Neuronal stem cell (in vitro differentiated cells): ENCODE data around the gene NKAPD1.
A peak's percentile ranks its signal among the peaks of the same experiment; 100 is the strongest.

Experiments used
- DNase-seq: peaks from one replicate; pipeline ENCODE4 v3.0.0-alpha.2; 2013; ENCODE audit warnings: low spot score
- H2AFZ ChIP-seq: one replicate; pipeline ENCODE4 v1.6.1; 2013; ENCODE audit warnings: mild to moderate bottlenecking, low read length, inconsistent platforms
- H2AK5ac ChIP-seq: 2 replicates; pipeline ENCODE4 v1.6.1; 2013; ENCODE audit warnings: low read depth, mild to moderate bottlenecking, inconsistent platforms, low read length, moderate library complexity, mixed read lengths
- H2BK120ac ChIP-seq: 2 replicates; pipeline ENCODE4 v1.6.1; 2013; ENCODE audit warnings: low read depth, mild to moderate bottlenecking, inconsistent platforms, low read length, moderate library complexity, mixed read lengths
- H2BK12ac ChIP-seq: one replicate; pipeline ENCODE4 v1.6.1; 2013; ENCODE audit warnings: low read length, inconsistent platforms
- H2BK15ac ChIP-seq: 2 replicates; pipeline ENCODE4 v1.6.1; 2013; ENCODE audit warnings: mild to moderate bottlenecking, low read length, inconsistent platforms, mixed read lengths
- H2BK5ac ChIP-seq: one replicate; pipeline ENCODE4 v1.6.1; 2013; ENCODE audit warnings: inconsistent platforms, mild to moderate bottlenecking, low read length, moderate library complexity
- H3K14ac ChIP-seq: one replicate; pipeline ENCODE4 v1.6.1; 2013; ENCODE audit warnings: low read length, inconsistent platforms
- H3K18ac ChIP-seq: 2 replicates; pipeline ENCODE4 v1.6.1; 2013; ENCODE audit warnings: low read length, inconsistent platforms
- H3K23ac ChIP-seq: 2 replicates; pipeline ENCODE4 v1.6.1; 2013; ENCODE audit warnings: low read depth, mild to moderate bottlenecking, mixed read lengths, low read length, inconsistent platforms; ENCODE audit not compliant: poor library complexity
- H3K27ac ChIP-seq: replicated peaks from 3 replicates; pipeline ENCODE4 v1.5.1; 2013; ENCODE audit warnings: low read length, inconsistent platforms
- H3K27me3 ChIP-seq, 3 experiments: 2 replicates each; pipeline ENCODE4 v1.6.1; 2013; ENCODE audit warnings: low read length in 3 of 3, mild to moderate bottlenecking in 2 of 3, inconsistent platforms in 1 of 3, low read depth in 1 of 3, mixed read lengths in 1 of 3, moderate library complexity in 1 of 3; ENCODE audit not compliant: control insufficient read depth in 3 of 3, insufficient read depth in 3 of 3
- H3K36me3 ChIP-seq, 2 donors: replicated peaks in 1 of 2; 2 replicates each; pipeline ENCODE4 v1.6.1; 2013; ENCODE audit warnings: low read length in 2 of 2; ENCODE audit not compliant: control insufficient read depth in 2 of 2, insufficient read depth in 2 of 2
- H3K4ac ChIP-seq: 2 replicates; pipeline ENCODE4 v1.6.1; 2013; ENCODE audit warnings: inconsistent platforms, mild to moderate bottlenecking, low read length, moderate library complexity
- H3K4me1 ChIP-seq, 2 donors: 1 replicate in 1 of 2; 2 replicates in 1 of 2; pipeline ENCODE4 v1.6.1; 2013; ENCODE audit warnings: low read length in 2 of 2, low read depth in 1 of 2; ENCODE audit not compliant: control insufficient read depth in 2 of 2, insufficient read depth in 1 of 2
- H3K4me2 ChIP-seq: one replicate; pipeline ENCODE4 v1.6.1; 2013; ENCODE audit warnings: mild to moderate bottlenecking, low read length, inconsistent platforms; ENCODE audit not compliant: insufficient read depth, poor library complexity, severe bottlenecking
- H3K4me3 ChIP-seq, 2 donors: 2 replicates each; pipeline ENCODE4 v1.5.1; 2013; ENCODE audit warnings: low read length in 2 of 2, mild to moderate bottlenecking in 2 of 2, inconsistent platforms in 1 of 2, moderate library complexity in 1 of 2
- H3K79me1 ChIP-seq: one replicate; pipeline ENCODE4 v1.6.1; 2013; ENCODE audit warnings: low read depth, mild to moderate bottlenecking, inconsistent platforms, low read length, moderate library complexity
- H3K9ac ChIP-seq: one replicate; pipeline ENCODE4 v1.6.1; 2013; ENCODE audit warnings: mild to moderate bottlenecking, low read depth, low read length, inconsistent platforms; ENCODE audit not compliant: poor library complexity
- H3K9me3 ChIP-seq, 2 donors: replicated peaks in 1 of 2; 2 replicates each; pipeline versions ENCODE3 to v1.6.1; 2013; ENCODE audit warnings: low read length in 2 of 2, mild to moderate bottlenecking in 2 of 2, inconsistent platforms in 1 of 2, low read depth in 1 of 2, mixed read lengths in 1 of 2, moderate library complexity in 1 of 2; ENCODE audit not compliant: control insufficient read depth in 2 of 2, insufficient read depth in 1 of 2
- H4K8ac ChIP-seq: one replicate; pipeline ENCODE4 v1.6.1; 2013; ENCODE audit warnings: low read depth, mild to moderate bottlenecking, inconsistent platforms, low read length, moderate library complexity
- H4K91ac ChIP-seq: one replicate; pipeline ENCODE4 v1.6.1; 2013; ENCODE audit warnings: low read length, low read depth, mild to moderate bottlenecking, inconsistent platforms; ENCODE audit not compliant: poor library complexity
- WGBS, 2 donors: extraction: QIAGEN DNeasy Blood & Tissue Kit; methylation state at CpG; one replicate each; pipeline ENCODE4 v1.1.7; 2013; ENCODE audit warnings: missing lambda C conversion rate in 2 of 2, mixed read lengths in 1 of 2; ENCODE audit not compliant: insufficient read length in 2 of 2, insufficient replicate concordance in 1 of 2; ENCODE audit errors: extremely low coverage in 2 of 2; 5-methylcytosine and 5-hydroxymethylcytosine counted together

The NKAPD1 gene

GRCh38 chr11:112128483-112129121, 54.5 kb downstream of the NKAPD1 start:
- H2BK15ac ChIP-seq: no peak overlapping the region
- H2BK12ac ChIP-seq: no peak overlapping the region
- no peaks in the 10 kb centered on the region for H3K27me3 ChIP-seq
- no peak overlapping the region for H3K23ac ChIP-seq
- no peaks in the 10 kb centered on the region for H3K4me1 ChIP-seq
- H3K27ac ChIP-seq: no peak overlapping the region
- no peak overlapping the region for H3K18ac ChIP-seq
- H2BK120ac ChIP-seq: no peak overlapping the region
- no peaks in the 10 kb centered on the region for H3K36me3 ChIP-seq
- H3K4ac ChIP-seq: no peak overlapping the region
- WGBS, 2 donors: no CpG with 5 or more reads among the region's 3 CpGs
- H3K4me2 ChIP-seq: no peak overlapping the region
- no peak overlapping the region for H3K4me3 ChIP-seq
- no peak overlapping the region for H3K14ac ChIP-seq
- no peak overlapping the region for H2BK5ac ChIP-seq
- DNase-seq: no peak
- H3K9ac ChIP-seq: no peak overlapping the region
- H3K9me3 ChIP-seq: no peaks in the 10 kb centered on the region
- no peak overlapping the region for H2AK5ac ChIP-seq
- no peak overlapping the region for H4K91ac ChIP-seq
- no peak overlapping the region for H2AFZ ChIP-seq
- no peaks in the 10 kb centered on the region for H3K79me1 ChIP-seq
- H4K8ac ChIP-seq: no peak overlapping the region

GRCh38 chr11:112129656-112130055, 55.6 kb downstream of the NKAPD1 start:
- Histone ChIP-seq H3K9ac (no peak overlapping the region), H2BK15ac (no peak overlapping the region), H4K91ac (no peak overlapping the region), H3K18ac (no peak overlapping the region), H3K23ac (no peak overlapping the region), H2BK5ac (no peak overlapping the region), H3K4me3 (no peak overlapping the region), H3K27ac (no peak overlapping the region), H3K4me2 (no peak overlapping the region), H3K79me1 (no peaks in the 10 kb centered on the region), H3K14ac (no peak overlapping the region), H3K4ac (no peak overlapping the region), H3K27me3 (no peaks in the 10 kb centered on the region), H2BK120ac (no peak overlapping the region), H2AFZ (no peak overlapping the region), H4K8ac (no peak overlapping the region), H3K9me3 (no peaks in the 10 kb centered on the region), H2AK5ac (no peak overlapping the region), H3K4me1 (no peaks in the 10 kb centered on the region), H2BK12ac (no peak overlapping the region), H3K36me3 (no peaks in the 10 kb centered on the region)
- WGBS, 2 donors: no CpG with 5 or more reads among the region's 5 CpGs
- no peak for DNase-seq

- H4K8ac ChIP-seq: no peak overlapping the region
- H3K9ac ChIP-seq: no peak overlapping the region
- H3K79me1 ChIP-seq: no peaks in the 10 kb centered on the region
- H3K4ac ChIP-seq: no peak overlapping the region
- no peak for DNase-seq
- H3K27me3 ChIP-seq: no peaks in the 10 kb centered on the region
- no peak overlapping the region for H3K23ac ChIP-seq
- H2BK5ac ChIP-seq: no peak overlapping the region
- no peak overlapping the region for H3K4me2 ChIP-seq
- H3K9me3 ChIP-seq: no peaks in the 10 kb centered on the region
- no peak overlapping the region for H3K27ac ChIP-seq
- H3K36me3 ChIP-seq: no peaks in the 10 kb centered on the region
- no CpG with 5 or more reads among the region's 2 CpGs for WGBS, 2 donors
- no peak overlapping the region for H2AFZ ChIP-seq
- no peak overlapping the region for H2BK15ac ChIP-seq
- H3K4me3 ChIP-seq: peak overlapping the region in 1 of 2 donors; percentile 58
- no peak overlapping the region for H3K14ac ChIP-seq
- H2AK5ac ChIP-seq: no peak overlapping the region
- H3K4me1 ChIP-seq: no peaks in the 10 kb centered on the region
- H4K91ac ChIP-seq: no peak overlapping the region
- H2BK120ac ChIP-seq: no peak overlapping the region
- H3K18ac ChIP-seq: no peak overlapping the region
- H2BK12ac ChIP-seq: no peak overlapping the region
Observed at GRCh38 chr11:112132737-112133136, 58.6 kb downstream of the NKAPD1 start.

- H3K9me3 ChIP-seq: no peaks in the 10 kb centered on the region
- H2BK5ac ChIP-seq: no peak overlapping the region
- no peaks in the 10 kb centered on the region for H3K27me3 ChIP-seq
- H3K4me3 ChIP-seq: no peak overlapping the region
- H3K4ac ChIP-seq: no peak overlapping the region
- H3K36me3 ChIP-seq: no peaks in the 10 kb centered on the region
- no peak overlapping the region for H3K18ac ChIP-seq
- H4K8ac ChIP-seq: no peak overlapping the region
- no peaks in the 10 kb centered on the region for H3K4me1 ChIP-seq
- no peak overlapping the region for H2AK5ac ChIP-seq
- DNase-seq: no peak
- no peak overlapping the region for H2AFZ ChIP-seq
- H2BK12ac ChIP-seq: no peak overlapping the region
- no peak overlapping the region for H3K9ac ChIP-seq
- H3K14ac ChIP-seq: no peak overlapping the region
- H3K23ac ChIP-seq: no peak overlapping the region
- H3K27ac ChIP-seq: no peak overlapping the region
- no CpG with 5 or more reads among the region's 4 CpGs for WGBS, 2 donors
- H2BK120ac ChIP-seq: no peak overlapping the region
- H3K4me2 ChIP-seq: no peak overlapping the region
- H3K79me1 ChIP-seq: no peaks in the 10 kb centered on the region
- H2BK15ac ChIP-seq: no peak overlapping the region
- no peak overlapping the region for H4K91ac ChIP-seq
Observed at GRCh38 chr11:112134473-112134872, 60.4 kb downstream of the NKAPD1 start.
